SK-N-SH (cell line): ENCODE results near the gene HDAC11. TPM values are rescaled to one million over a fixed set of nuclear protein-coding genes. Genes with fewer than 3 reads are reported as not detected.
"Not testable (repeated sequence)": the region's sequence is repeated elsewhere in the genome, so short reads cannot be mapped to it uniquely, and the experiment has no call there.

Experiments used
- CTCF ChIA-PET: fragments of 300-600, 350-600 bp; formaldehyde crosslinking; extraction: SDS; loops from one replicate; lab custom pipeline; 2021; lab: Yijun Ruan, JAX
- POLR2A ChIA-PET: fragments of 350-600 bp; sonication (Branson Sonifier 250); formaldehyde crosslinking; extraction: SDS; loops from one replicate; lab custom pipeline; 2020; ENCODE audit warnings: antibody characterized with exemption, inconsistent platforms; lab: Yijun Ruan, JAX
- DNase-seq: peaks from one replicate; pipeline ENCODE4 v3.0.0; 2012
- H2AFZ ChIP-seq: fragments of 200-600 bp; sonication (generic); 2 replicates; pipeline ENCODE4 v1.8.1; 2016; ENCODE audit warnings: antibody characterized with exemption, mild to moderate bottlenecking, low read depth
- H3F3A ChIP-seq: fragments of 200-600 bp; sonication (generic); replicated peaks from 2 replicates; pipeline ENCODE3; 2016; ENCODE audit warnings: antibody characterized with exemption, mild to moderate bottlenecking; ENCODE audit not compliant: insufficient read depth
- H3K27ac ChIP-seq, 2 experiments: fragments of 200-500 bp in 1 of 2; fragments of 200-600 bp in 1 of 2; sonication (Bioruptor generic) in 1 of 2; sonication (generic), shearing (Covaris generic) in 1 of 2; 2 replicates each; pipeline versions ENCODE4 v1.5.1 to v1.6.1; 2014 to 2016; ENCODE audit warnings: low read depth in 2 of 2, inconsistent platforms in 1 of 2, low read length in 1 of 2, mild to moderate bottlenecking in 1 of 2, mixed read lengths in 1 of 2
- H3K27me3 ChIP-seq: fragments of 200-600 bp; sonication (generic), shearing (Covaris generic); 2 replicates; pipeline ENCODE4 v1.6.1; 2016; ENCODE audit warnings: mixed run types; ENCODE audit not compliant: insufficient read depth
- H3K36me3 ChIP-seq, 2 experiments: fragments of 200-500 bp in 1 of 2; fragments of 200-600 bp in 1 of 2; sonication (Bioruptor generic) in 1 of 2; sonication (generic) in 1 of 2; replicated peaks in 1 of 2; 2 replicates each; pipeline versions ENCODE3 to v1.5.1; 2014 to 2016; ENCODE audit warnings: low read length in 1 of 2, mild to moderate bottlenecking in 1 of 2; ENCODE audit not compliant: insufficient read depth in 2 of 2, control insufficient read depth in 1 of 2
- H3K4me1 ChIP-seq, 2 experiments: fragments of 200-500 bp in 1 of 2; fragments of 200-600 bp in 1 of 2; sonication (Bioruptor generic) in 1 of 2; sonication (generic), shearing (Covaris generic) in 1 of 2; 2 replicates each; pipeline versions ENCODE4 v1.5.1 to v1.6.1; 2014 to 2016; ENCODE audit warnings: low read depth in 1 of 2, low read length in 1 of 2, mixed run types in 1 of 2; ENCODE audit not compliant: insufficient read depth in 2 of 2, control insufficient read depth in 1 of 2
- H3K4me2 ChIP-seq: fragments of 200-600 bp; sonication (generic), shearing (Covaris generic); 2 replicates; pipeline ENCODE4 v1.6.1; 2017; ENCODE audit warnings: mixed run types
- H3K4me3 ChIP-seq, 2 experiments: fragments of 200-500 bp in 1 of 2; fragments of 200-600 bp in 1 of 2; sonication (Bioruptor generic) in 1 of 2; sonication (generic), shearing (Covaris generic) in 1 of 2; 2 replicates each; pipeline versions ENCODE4 v1.5.1 to v1.8.1; 2014 to 2016; ENCODE audit warnings: low read depth in 2 of 2, inconsistent platforms in 1 of 2, low read length in 1 of 2, mild to moderate bottlenecking in 1 of 2, mixed read lengths in 1 of 2, moderate library complexity in 1 of 2
- H3K79me2 ChIP-seq: fragments of 200-600 bp; sonication (generic); 2 replicates; pipeline ENCODE4 v1.8.1; 2017; ENCODE audit warnings: mild to moderate bottlenecking; ENCODE audit not compliant: insufficient read depth
- H3K9ac ChIP-seq: fragments of 200-600 bp; sonication (generic); 2 replicates; pipeline ENCODE4 v1.6.1; 2017; ENCODE audit warnings: mixed run types
- H3K9me2 ChIP-seq: fragments of 200-600 bp; sonication (generic); 2 replicates; pipeline ENCODE4 v1.6.1; 2017; ENCODE audit warnings: mixed run types
- H3K9me3 ChIP-seq: fragments of 200-600 bp; sonication (generic); 2 replicates; pipeline ENCODE4 v1.6.1; 2017; ENCODE audit warnings: mixed run types, mild to moderate bottlenecking, moderate library complexity
- H4K20me1 ChIP-seq: fragments of 200-600 bp; sonication (generic); 2 replicates; pipeline ENCODE4 v1.6.1; 2017; ENCODE audit warnings: mild to moderate bottlenecking, mixed run types; ENCODE audit not compliant: insufficient read depth
- FOXM1 ChIP-seq: IDR thresholded peaks from 2 replicates; pipeline ENCODE4 v1.4.0; 2012; ENCODE audit warnings: low read depth, mild to moderate bottlenecking
- MXI1 ChIP-seq: IDR thresholded peaks from 2 replicates; pipeline ENCODE4 v1.6.1; 2012; ENCODE audit warnings: mild to moderate bottlenecking, low read depth, low read length, improper control_type of control experiment
- NFIC ChIP-seq: IDR thresholded peaks from 2 replicates; pipeline ENCODE4 v1.4.0; 2012; ENCODE audit warnings: borderline replicate concordance
- NRF1 ChIP-seq: IDR thresholded peaks from 2 replicates; pipeline ENCODE4 v1.6.1; 2012; ENCODE audit warnings: low read depth, mild to moderate bottlenecking, low read length
- RCOR1 ChIP-seq: fragments of 150-350 bp; IDR thresholded peaks from 2 replicates; pipeline ENCODE4 v1.6.1; 2017; ENCODE audit warnings: antibody characterized with exemption, low read length
- SIN3A ChIP-seq: IDR thresholded peaks from 2 replicates; pipeline ENCODE4 v1.6.1; 2012; ENCODE audit warnings: low read depth, mild to moderate bottlenecking, low read length, moderate library complexity, borderline replicate concordance
- YY1 ChIP-seq: IDR thresholded peaks from 2 replicates; pipeline ENCODE4 v1.4.0; 2012; ENCODE audit warnings: low read depth, mild to moderate bottlenecking
- WGBS: methylation state at CpG from one replicate; pipeline ENCODE4 v1.1.6; 2017; ENCODE audit warnings: low lambda C conversion rate; 5-methylcytosine and 5-hydroxymethylcytosine counted together
- polyA plus RNA-seq, 3 experiments: library from polyadenylated mRNA; depleted of rRNA; stranded (reverse); fragments of >200 nt; gene quantifications; 2 replicates each; pipeline ENCODE4 v1.2.3, GENCODE V29; 2012
- TF ChIP-seq, protein P1 (sequence below): fragments of 200-600 bp; sonication (generic); IDR thresholded peaks from 2 replicates; pipeline ENCODE4 v1.6.1; 2017; ENCODE audit warnings: antibody characterized with exemption, mild to moderate bottlenecking, moderate library complexity
- TF ChIP-seq, protein P2 (sequence below): fragments of 150-350 bp; IDR thresholded peaks from 2 replicates; pipeline ENCODE4 v1.6.1; 2016; ENCODE audit warnings: mild to moderate bottlenecking, low read depth, low read length

HDAC11 gene
- polyA plus RNA-seq, 1 of the 3 experiments (the other 2 are of a cell fraction): 17.5 TPM

DNA sequence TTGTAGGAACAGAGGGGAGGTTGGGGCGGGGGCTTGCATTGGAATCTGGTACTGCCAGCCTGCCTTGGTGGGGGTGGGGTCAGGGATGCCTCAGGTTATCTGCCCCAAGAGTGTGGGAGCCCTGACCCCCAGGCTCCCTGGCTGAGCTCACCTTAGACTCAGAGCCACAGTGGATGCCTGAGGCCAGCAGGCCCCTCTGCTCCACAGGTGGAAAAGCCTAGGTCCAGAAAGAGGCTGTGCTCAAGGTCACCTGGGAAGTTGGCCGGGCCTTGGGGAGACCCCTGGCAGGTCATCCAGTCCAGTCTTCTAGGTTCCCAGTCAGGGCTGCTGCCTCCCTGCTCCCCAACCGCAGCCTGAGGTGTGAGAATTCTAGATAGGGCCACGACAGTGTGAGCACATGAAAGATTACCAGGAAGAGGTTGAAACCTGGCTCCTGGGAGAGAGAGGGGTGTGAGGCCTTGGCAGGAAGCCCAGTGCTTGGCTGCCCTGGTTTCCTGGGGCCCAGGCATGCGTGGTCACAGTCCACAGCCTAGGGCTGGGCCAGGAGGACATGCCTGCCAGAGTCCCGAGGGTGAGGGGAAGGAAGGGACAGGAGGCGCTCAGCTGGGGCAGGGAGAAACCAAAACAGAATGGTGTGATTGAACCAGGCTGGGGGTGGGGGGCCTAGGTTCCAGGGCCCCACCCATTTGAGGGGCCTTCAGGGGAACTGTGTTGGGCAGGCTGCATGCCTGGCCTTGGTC, 4.9 kb downstream of the HDAC11 start:
- peaks cover 10 to 25% of the 10 kb centered on the region in 2 experiments; a peak in 1 of 4 replicates for H3K4me1 ChIP-seq
- H3K27me3 ChIP-seq: no peaks in the 10 kb centered on the region
- 0 out of 2 replicates have a peak overlapping the region, but pooled peaks have one; percentile 15 for H3K4me2 ChIP-seq
- CTCF ChIA-PET: interaction anchor here (0.6 to 11.1 kb wide), 7 partner anchors 10 to 732 kb away, joined by 3 to 109 read pairs (median 4); no protein-coding TSS in a partner anchor
- H3K9me3 ChIP-seq: no peaks in the 10 kb centered on the region
- H3K4me3 ChIP-seq: no peak overlapping the region
- no peaks in the 10 kb centered on the region for H3K9me2 ChIP-seq
- DNase-seq: peak; percentile 83
- peaks cover 0 to 10% of the 10 kb centered on the region in 2 experiments for H3K36me3 ChIP-seq
- no peaks in the 10 kb centered on the region for H3K79me2 ChIP-seq
- no peak overlapping the region for H3K9ac ChIP-seq
- H3F3A ChIP-seq: no peaks in the 10 kb centered on the region
- H4K20me1 ChIP-seq: no peaks in the 10 kb centered on the region
- TF ChIP-seq SIN3A: no peak
- TF ChIP-seq MXI1: peak; percentile 51; the same call in 1 of the 2 replicates
- TF ChIP-seq NRF1: peak; percentile 43; the same call in 1 of the 2 replicates
- TF ChIP-seq, protein P1, sequence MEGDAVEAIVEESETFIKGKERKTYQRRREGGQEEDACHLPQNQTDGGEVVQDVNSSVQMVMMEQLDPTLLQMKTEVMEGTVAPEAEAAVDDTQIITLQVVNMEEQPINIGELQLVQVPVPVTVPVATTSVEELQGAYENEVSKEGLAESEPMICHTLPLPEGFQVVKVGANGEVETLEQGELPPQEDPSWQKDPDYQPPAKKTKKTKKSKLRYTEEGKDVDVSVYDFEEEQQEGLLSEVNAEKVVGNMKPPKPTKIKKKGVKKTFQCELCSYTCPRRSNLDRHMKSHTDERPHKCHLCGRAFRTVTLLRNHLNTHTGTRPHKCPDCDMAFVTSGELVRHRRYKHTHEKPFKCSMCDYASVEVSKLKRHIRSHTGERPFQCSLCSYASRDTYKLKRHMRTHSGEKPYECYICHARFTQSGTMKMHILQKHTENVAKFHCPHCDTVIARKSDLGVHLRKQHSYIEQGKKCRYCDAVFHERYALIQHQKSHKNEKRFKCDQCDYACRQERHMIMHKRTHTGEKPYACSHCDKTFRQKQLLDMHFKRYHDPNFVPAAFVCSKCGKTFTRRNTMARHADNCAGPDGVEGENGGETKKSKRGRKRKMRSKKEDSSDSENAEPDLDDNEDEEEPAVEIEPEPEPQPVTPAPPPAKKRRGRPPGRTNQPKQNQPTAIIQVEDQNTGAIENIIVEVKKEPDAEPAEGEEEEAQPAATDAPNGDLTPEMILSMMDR: no peak
- TF ChIP-seq YY1: no peak
- TF ChIP-seq, protein P2, sequence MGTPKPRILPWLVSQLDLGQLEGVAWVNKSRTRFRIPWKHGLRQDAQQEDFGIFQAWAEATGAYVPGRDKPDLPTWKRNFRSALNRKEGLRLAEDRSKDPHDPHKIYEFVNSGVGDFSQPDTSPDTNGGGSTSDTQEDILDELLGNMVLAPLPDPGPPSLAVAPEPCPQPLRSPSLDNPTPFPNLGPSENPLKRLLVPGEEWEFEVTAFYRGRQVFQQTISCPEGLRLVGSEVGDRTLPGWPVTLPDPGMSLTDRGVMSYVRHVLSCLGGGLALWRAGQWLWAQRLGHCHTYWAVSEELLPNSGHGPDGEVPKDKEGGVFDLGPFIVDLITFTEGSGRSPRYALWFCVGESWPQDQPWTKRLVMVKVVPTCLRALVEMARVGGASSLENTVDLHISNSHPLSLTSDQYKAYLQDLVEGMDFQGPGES: no peak
- TF ChIP-seq RCOR1: 0 out of 2 replicates have a peak, but pooled peaks have one; percentile 11
- no peak for TF ChIP-seq FOXM1
- peak; percentile 61; the same call in 1 of the 2 replicates for TF ChIP-seq NFIC
- 36% methylated on average over 5 of the region's 7 CpGs for WGBS
- H2AFZ ChIP-seq: no peak overlapping the region
- H3K27ac ChIP-seq: no peak overlapping the region; a peak in 1 of 4 replicates
- POLR2A ChIA-PET: interaction anchor here (0.6 kb wide), 2 partner anchors 13 to 201 kb away, joined by 3 read pairs; no protein-coding TSS in a partner anchor

DNA sequence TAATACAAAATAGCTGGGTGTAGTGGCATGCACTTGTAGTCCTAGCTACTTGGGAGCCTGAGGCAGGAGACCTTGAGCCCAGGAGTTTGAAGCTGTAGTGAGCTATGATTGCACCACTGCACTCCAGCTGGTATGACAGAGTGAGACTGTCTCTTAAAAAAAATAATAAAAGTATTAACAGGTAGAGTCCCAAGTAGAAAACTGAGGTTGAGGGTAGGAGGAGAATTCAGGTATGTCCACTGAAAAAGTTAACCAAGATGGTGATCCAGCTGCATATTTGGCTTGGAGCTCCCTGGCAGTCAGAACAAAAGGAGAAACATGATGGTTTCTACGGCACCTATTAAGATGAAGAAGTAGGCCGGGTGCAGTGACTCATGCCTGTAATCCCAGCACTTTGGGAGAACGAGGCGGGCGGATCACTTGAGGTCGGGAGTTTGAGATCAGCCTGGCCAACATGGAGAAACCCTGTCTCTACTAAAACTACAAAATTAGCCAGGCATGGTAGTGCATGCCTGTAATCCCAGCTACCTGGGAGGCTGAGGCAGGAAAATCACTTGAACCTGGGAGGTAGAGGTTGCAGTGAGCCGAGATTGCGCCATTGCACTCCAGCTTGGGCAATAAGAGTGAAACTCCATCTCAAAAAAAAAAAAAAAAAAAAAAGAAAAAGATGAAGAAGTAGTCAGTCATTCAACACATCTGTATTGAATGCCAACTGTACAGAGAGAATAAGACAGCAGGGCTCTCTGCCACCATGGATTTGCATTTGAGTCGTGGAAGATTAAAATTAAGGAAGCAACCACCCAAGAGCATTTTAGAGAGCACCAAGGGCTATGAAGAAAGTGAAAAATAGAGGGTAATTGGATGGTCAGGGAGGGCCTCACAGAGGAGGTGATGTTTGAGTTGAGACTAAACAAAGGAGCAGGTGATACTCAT, 5.8 kb downstream of the HDAC11 start:
- not testable (repeated sequence) for H3K79me2 ChIP-seq, H3K27me3 ChIP-seq, H3K9me3 ChIP-seq, H4K20me1 ChIP-seq, H2AFZ ChIP-seq, H3K27ac ChIP-seq, H3K9ac ChIP-seq, H3K4me2 ChIP-seq, DNase-seq, H3K4me3 ChIP-seq, H3K9me2 ChIP-seq, H3F3A ChIP-seq
- POLR2A ChIA-PET: interaction anchor here (0.6 kb wide), 2 partner anchors 12 to 200 kb away, joined by 3 read pairs; no protein-coding TSS in a partner anchor
- peaks cover 0 to 14% of the 10 kb centered on the region in 2 experiments for H3K36me3 ChIP-seq
- 94% methylated on average over 9 of the region's 9 CpGs for WGBS
- peaks cover 8 to 21% of the 10 kb centered on the region in 2 experiments; a peak in 1 of 4 replicates for H3K4me1 ChIP-seq
- CTCF ChIA-PET: interaction anchor here (0.7 to 11.1 kb wide), 5 partner anchors 9 to 394 kb away, joined by 4 to 109 read pairs (median 10); no protein-coding TSS in a partner anchor
